ENCODE results near the gene PROP1. TPM values are rescaled to one million over a fixed set of nuclear protein-coding genes. Genes with fewer than 3 reads are reported as not detected.
"Not testable (repeated sequence)": the region's sequence is repeated elsewhere in the genome, so short reads cannot be mapped to it uniquely, and the experiment has no call there.

The PROP1 gene
- total RNA-seq, 6 donors from 2014 or later: not detected

- H3K4me1 ChIP-seq: no peaks in the 10 kb centered on the region
- WGBS, 2 donors: 89 to 93% methylated on average over 12 of the region's 12 CpGs
- H3K36me3 ChIP-seq: no peaks in the 10 kb centered on the region
- H3K27me3 ChIP-seq: no peaks in the 10 kb centered on the region
- TF ChIP-seq POLR2AphosphoS5 (IDR thresholded peaks at IDR 0.05): no peak
- TF ChIP-seq EP300 (IDR thresholded peaks at IDR 0.05): no peak
- no peak for TF ChIP-seq CTCF (IDR thresholded peaks at IDR 0.05)
- TF ChIP-seq POLR2A (IDR thresholded peaks at IDR 0.05): no peak
- DNase-seq (no peak), ATAC-seq (ENCODE audit: low FRiP score in 2 of 2) (no peak)
- H3K9me3 ChIP-seq: no peaks in the 10 kb centered on the region
- H3K4me3 ChIP-seq: no peak overlapping the region
- H3K27ac ChIP-seq: no peak overlapping the region
Observed at GRCh38 chr5:177964471-177964870, 31.6 kb downstream of the PROP1 start.

- Histone ChIP-seq H3K4me3 (no peak overlapping the region), H3K27ac (no peak overlapping the region), H3K27me3 (no peaks in the 10 kb centered on the region), H3K4me1 (no peaks in the 10 kb centered on the region), H3K36me3 (no peaks in the 10 kb centered on the region), H3K9me3 (no peaks in the 10 kb centered on the region)
- no peak for TF ChIP-seq EP300 (IDR thresholded peaks at IDR 0.05)
- TF ChIP-seq POLR2A (IDR thresholded peaks at IDR 0.05): no peak
- no peak for TF ChIP-seq POLR2AphosphoS5 (IDR thresholded peaks at IDR 0.05)
- no peak for TF ChIP-seq CTCF (IDR thresholded peaks at IDR 0.05)
- ATAC-seq (ENCODE audit: low FRiP score in 2 of 2) (no peak), DNase-seq (no peak)
- 94 to 96% methylated on average over 13 to 14 of the region's 14 CpGs for WGBS, 2 donors
Observed at GRCh38 chr5:177963966-177964365, 32.1 kb downstream of the PROP1 start.

GRCh38 chr5:177959315-177959714, 36.7 kb downstream of the PROP1 start:
- WGBS, 2 donors: 77 to 78% methylated on average over 9 of the region's 9 CpGs
- no peak for DNase-seq

GRCh38 chr5:177958696-177959095, 37.3 kb downstream of the PROP1 start:
- WGBS, 2 donors: 54 to 67% methylated on average over 12 to 16 of the region's 17 CpGs
- Histone ChIP-seq H3K36me3 (no peaks in the 10 kb centered on the region), H3K9me3 (no peaks in the 10 kb centered on the region), H3K4me3 (no peak overlapping the region), H3K27me3 (no peaks in the 10 kb centered on the region), H3K27ac (no peak overlapping the region), H3K4me1 (no peaks in the 10 kb centered on the region)
- DNase-seq (no peak), ATAC-seq (ENCODE audit: low FRiP score in 2 of 2) (peak in 1 of 2 donors; percentile 37)
- TF ChIP-seq POLR2AphosphoS5 (IDR thresholded peaks at IDR 0.05): no peak
- TF ChIP-seq EP300 (IDR thresholded peaks at IDR 0.05): no peak
- TF ChIP-seq POLR2A (IDR thresholded peaks at IDR 0.05): no peak
- TF ChIP-seq CTCF (IDR thresholded peaks at IDR 0.05): no peak

More at GRCh38 chr5:177959315-177959714, 36.7 kb downstream of the PROP1 start:
- no peak overlapping the region for H3K4me3 ChIP-seq
- H3K9me3 ChIP-seq: no peaks in the 10 kb centered on the region
- no peak for ATAC-seq (ENCODE audit: low FRiP score in 2 of 2)
- no peak for TF ChIP-seq EP300 (IDR thresholded peaks at IDR 0.05)
- no peak for TF ChIP-seq POLR2AphosphoS5 (IDR thresholded peaks at IDR 0.05)
- no peak for TF ChIP-seq POLR2A (IDR thresholded peaks at IDR 0.05)
- TF ChIP-seq CTCF (IDR thresholded peaks at IDR 0.05): no peak
- no peaks in the 10 kb centered on the region for H3K4me1 ChIP-seq
- H3K27me3 ChIP-seq: no peaks in the 10 kb centered on the region
- no peak overlapping the region for H3K27ac ChIP-seq
- no peaks in the 10 kb centered on the region for H3K36me3 ChIP-seq

GRCh38 chr5:177957241-177957640, 38.8 kb downstream of the PROP1 start:
- H3K4me1 ChIP-seq: no peaks in the 10 kb centered on the region
- no peak for DNase-seq
- no peak for ATAC-seq (ENCODE audit: low FRiP score in 2 of 2)
- no peaks in the 10 kb centered on the region for H3K36me3 ChIP-seq
- WGBS, 2 donors: 68 to 85% methylated on average over 7 of the region's 7 CpGs
- no peak overlapping the region for H3K27ac ChIP-seq
- no peak for TF ChIP-seq EP300 (IDR thresholded peaks at IDR 0.05)
- TF ChIP-seq POLR2AphosphoS5 (IDR thresholded peaks at IDR 0.05): no peak
- TF ChIP-seq CTCF (IDR thresholded peaks at IDR 0.05): no peak
- TF ChIP-seq POLR2A (IDR thresholded peaks at IDR 0.05): no peak
- H3K9me3 ChIP-seq: no peaks in the 10 kb centered on the region
- no peak overlapping the region for H3K4me3 ChIP-seq
- H3K27me3 ChIP-seq: no peaks in the 10 kb centered on the region

GRCh38 chr5:177953101-177953500, 42.9 kb downstream of the PROP1 start:
- not testable (repeated sequence) for H3K27ac ChIP-seq; DNase-seq; H3K4me1 ChIP-seq; H3K36me3 ChIP-seq; ATAC-seq (ENCODE audit: low FRiP score in 2 of 2); H3K4me3 ChIP-seq; H3K27me3 ChIP-seq; H3K9me3 ChIP-seq
- WGBS, 2 donors: 85 to 96% methylated on average over 10 to 11 of the region's 11 CpGs

GRCh38 chr5:177949656-177950055, 46.4 kb downstream of the PROP1 start:
- H3K36me3 ChIP-seq; H3K27me3 ChIP-seq; H3K9me3 ChIP-seq; ATAC-seq (ENCODE audit: low FRiP score in 2 of 2); H3K4me1 ChIP-seq; H3K27ac ChIP-seq; DNase-seq; H3K4me3 ChIP-seq: not testable (repeated sequence)
- WGBS, 2 donors: 71 to 77% methylated on average over 1 to 4 of the region's 10 CpGs

- not testable (repeated sequence) for H3K4me1 ChIP-seq; H3K27ac ChIP-seq; H3K9me3 ChIP-seq; ATAC-seq (ENCODE audit: low FRiP score in 2 of 2); H3K27me3 ChIP-seq; H3K36me3 ChIP-seq; DNase-seq; H3K4me3 ChIP-seq
- no CpG with 5 or more reads among the region's 17 CpGs for WGBS, 2 donors
Observed at GRCh38 chr5:177949065-177949464, 47.0 kb downstream of the PROP1 start.

Measured in upper lobe of left lung (tissue), 6 donors.